ENCODE results near the gene UVSSA. TPM values are rescaled to one million over a fixed set of nuclear protein-coding genes. Genes with fewer than 3 reads are reported as not detected.

Gene UVSSA
- polyA plus RNA-seq, 1 of the 3 experiments (the other 2 are of a cell fraction) = 14.9 TPM

GRCh38 chr4:1398681-1399507, 51.9 kb downstream of the UVSSA start:
- Histone ChIP-seq H3K27me3 (ENCODE audit: insufficient read depth) (peaks cover 24% of the 10 kb centered on the region), H3K9me3 (no peaks in the 10 kb centered on the region), H3F3A (replicated peaks; ENCODE audit: insufficient read depth) (no peaks in the 10 kb centered on the region), H3K4me3 (ENCODE audit: low read depth in 2 of 2, low read length in 1 of 2) (no peak overlapping the region), H3K9ac (no peak overlapping the region), H3K4me1 (ENCODE audit: control insufficient read depth in 1 of 2, insufficient read depth in 2 of 2, low read depth in 1 of 2, low read length in 1 of 2) (no peaks in the 10 kb centered on the region), H3K36me3 (replicated peaks in 1 of 2; ENCODE audit: control insufficient read depth in 1 of 2, insufficient read depth in 2 of 2, low read length in 1 of 2) (peaks cover 0 to 2% of the 10 kb centered on the region in 2 experiments), H3K4me2 (no peak overlapping the region), H3K9me2 (no peaks in the 10 kb centered on the region), H4K20me1 (ENCODE audit: insufficient read depth) (no peaks in the 10 kb centered on the region), H3K27ac (ENCODE audit: low read depth in 2 of 2, low read length in 1 of 2) (no peak overlapping the region), H2AFZ (ENCODE audit: low read depth) (no peak overlapping the region), H3K79me2 (ENCODE audit: insufficient read depth) (no peaks in the 10 kb centered on the region)
- ChIA-PET POLR2A (no interaction called here), CTCF (no interaction called here)
- 66% methylated on average over 11 of the region's 22 CpGs for WGBS (ENCODE audit: low lambda C conversion rate)
- peak; percentile 12 for DNase-seq
- TF ChIP-seq RFX5 (IDR thresholded peaks at IDR 0.05; ENCODE audit: low read length) = no peak
- no peak for TF ChIP-seq GATA2 (CRISPR knock-in tag; IDR thresholded peaks at IDR 0.05)
- no peak for TF ChIP-seq ZBTB33 (IDR thresholded peaks at IDR 0.05; ENCODE audit: borderline replicate concordance, low read depth)
- TF ChIP-seq MXI1 (IDR thresholded peaks at IDR 0.05; ENCODE audit: low read depth, low read length) = no peak
- TF ChIP-seq CHD2 (IDR thresholded peaks at IDR 0.05; ENCODE audit: low read length, partially characterized antibody) = no peak
- TF ChIP-seq USF2 (IDR thresholded peaks at IDR 0.05; ENCODE audit: borderline replicate concordance, low read depth, low read length) = no peak
- TF ChIP-seq TEAD4 (IDR thresholded peaks at IDR 0.05; ENCODE audit: borderline replicate concordance, insufficient read depth) = no peak
- TF ChIP-seq TAF1 (IDR thresholded peaks at IDR 0.05; ENCODE audit: borderline replicate concordance, low read depth, low read length) = no peak
- no peak for TF ChIP-seq NRF1 (IDR thresholded peaks at IDR 0.05; ENCODE audit: low read depth, low read length)
- no peak for TF ChIP-seq RXRA (IDR thresholded peaks at IDR 0.05; ENCODE audit: borderline replicate concordance, low read depth)
- no peak for TF ChIP-seq FOXJ3 (CRISPR knock-in tag; IDR thresholded peaks at IDR 0.05)
- no peak for TF ChIP-seq YY1 (IDR thresholded peaks at IDR 0.05; ENCODE audit: low read depth)
- TF ChIP-seq SIN3A (IDR thresholded peaks at IDR 0.05; ENCODE audit: borderline replicate concordance, low read depth, low read length) = no peak
- TF ChIP-seq ELF1 (IDR thresholded peaks at IDR 0.05) = no peak
- TF ChIP-seq USF1 (IDR thresholded peaks at IDR 0.05; ENCODE audit: borderline replicate concordance, low read depth) = no peak
- no peak for TF ChIP-seq RCOR1 (IDR thresholded peaks at IDR 0.05; ENCODE audit: low read length)
- TF ChIP-seq POLR2AphosphoS5 (IDR thresholded peaks at IDR 0.05; ENCODE audit: low read depth, low read length) = no peak

All from SK-N-SH (cell line).